IMR-90 (cell line): ENCODE data around the gene ABCF3.

Experiments used
- BHLHE40 ChIP-seq: fragments of 150-350 bp; IDR thresholded peaks from 2 replicates; pipeline ENCODE4 v1.6.1; 2016; ENCODE audit warnings: mild to moderate bottlenecking, low read depth, low read length
- CEBPB ChIP-seq: IDR thresholded peaks from 2 replicates; pipeline ENCODE4 v1.6.1; 2012; ENCODE audit warnings: low read depth, low read length, improper control_type of control experiment
- FOS ChIP-seq: fragments of 150-350 bp; IDR thresholded peaks from 2 replicates; pipeline ENCODE4 v1.6.1; 2016; ENCODE audit warnings: low read depth, low read length
- MAFK ChIP-seq: IDR thresholded peaks from 2 replicates; pipeline ENCODE4 v1.6.1; 2012; ENCODE audit warnings: low read depth, low read length, improper control_type of control experiment
- MXI1 ChIP-seq: IDR thresholded peaks from 2 replicates; pipeline ENCODE4 v1.6.1; 2012; ENCODE audit warnings: low read depth, mild to moderate bottlenecking, low read length, moderate library complexity, borderline replicate concordance
- POLR2A ChIP-seq: IDR thresholded peaks from 2 replicates; pipeline ENCODE4 v1.6.1; 2012; ENCODE audit warnings: mild to moderate bottlenecking, low read depth, low read length
- RAD21 ChIP-seq: IDR thresholded peaks from 2 replicates; pipeline ENCODE4 v1.6.1; 2012; ENCODE audit warnings: low read length, improper control_type of control experiment
- RCOR1 ChIP-seq: IDR thresholded peaks from 2 replicates; pipeline ENCODE4 v1.6.1; 2012; ENCODE audit warnings: mild to moderate bottlenecking, low read length, improper control_type of control experiment; ENCODE audit not compliant: insufficient replicate concordance
- RFX5 ChIP-seq: IDR thresholded peaks from 2 replicates; pipeline ENCODE4 v1.8.0; 2012; ENCODE audit warnings: low read depth, mild to moderate bottlenecking, low read length, moderate library complexity
- SMC3 ChIP-seq: fragments of 150-350 bp; IDR thresholded peaks from 2 replicates; pipeline ENCODE4 v1.6.1; 2016; ENCODE audit warnings: low read depth, mild to moderate bottlenecking, antibody characterized with exemption, low read length, moderate library complexity
- TF ChIP-seq, protein P1 (sequence below): conservative IDR thresholded peaks from 2 replicates; pipeline ENCODE4 v1.5.1; 2012; ENCODE audit warnings: mild to moderate bottlenecking, low read depth, low read length, improper control_type of control experiment
- TF ChIP-seq, protein P2 (sequence below): fragments of 150-350 bp; IDR thresholded peaks from 2 replicates; pipeline ENCODE4 v1.6.1; 2017; ENCODE audit warnings: mild to moderate bottlenecking, antibody characterized with exemption, low read length, low read depth
- TF ChIP-seq, protein P3 (sequence below): fragments of 150-350 bp; IDR thresholded peaks from 2 replicates; pipeline ENCODE4 v1.6.1; 2016; ENCODE audit warnings: low read depth, mild to moderate bottlenecking, low read length, moderate library complexity, borderline replicate concordance

DNA sequence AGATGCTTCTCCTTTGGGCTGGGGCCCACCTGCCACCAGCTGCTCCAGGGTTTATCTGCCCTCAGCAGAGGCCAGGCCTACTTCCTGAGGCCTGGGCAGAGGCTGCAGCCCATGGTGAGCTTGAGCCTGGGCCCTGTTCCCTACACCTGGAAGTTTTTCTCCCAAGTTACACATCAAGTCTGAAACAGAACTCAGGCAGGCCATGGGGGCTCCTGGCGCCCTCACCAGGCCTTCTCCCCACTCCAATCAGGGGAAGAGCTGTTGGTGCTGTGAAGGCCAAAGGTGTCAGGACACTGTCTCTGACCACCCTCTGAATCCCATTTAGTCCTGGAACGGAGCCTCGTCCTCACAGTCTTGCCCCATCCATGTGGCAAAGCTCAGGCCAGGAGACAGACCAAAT is 50.6 kb downstream of the ABCF3 start:
- TF ChIP-seq SMC3: no peak
- TF ChIP-seq, protein P1, sequence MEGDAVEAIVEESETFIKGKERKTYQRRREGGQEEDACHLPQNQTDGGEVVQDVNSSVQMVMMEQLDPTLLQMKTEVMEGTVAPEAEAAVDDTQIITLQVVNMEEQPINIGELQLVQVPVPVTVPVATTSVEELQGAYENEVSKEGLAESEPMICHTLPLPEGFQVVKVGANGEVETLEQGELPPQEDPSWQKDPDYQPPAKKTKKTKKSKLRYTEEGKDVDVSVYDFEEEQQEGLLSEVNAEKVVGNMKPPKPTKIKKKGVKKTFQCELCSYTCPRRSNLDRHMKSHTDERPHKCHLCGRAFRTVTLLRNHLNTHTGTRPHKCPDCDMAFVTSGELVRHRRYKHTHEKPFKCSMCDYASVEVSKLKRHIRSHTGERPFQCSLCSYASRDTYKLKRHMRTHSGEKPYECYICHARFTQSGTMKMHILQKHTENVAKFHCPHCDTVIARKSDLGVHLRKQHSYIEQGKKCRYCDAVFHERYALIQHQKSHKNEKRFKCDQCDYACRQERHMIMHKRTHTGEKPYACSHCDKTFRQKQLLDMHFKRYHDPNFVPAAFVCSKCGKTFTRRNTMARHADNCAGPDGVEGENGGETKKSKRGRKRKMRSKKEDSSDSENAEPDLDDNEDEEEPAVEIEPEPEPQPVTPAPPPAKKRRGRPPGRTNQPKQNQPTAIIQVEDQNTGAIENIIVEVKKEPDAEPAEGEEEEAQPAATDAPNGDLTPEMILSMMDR: no peak
- TF ChIP-seq POLR2A: no peak
- no peak for TF ChIP-seq RAD21
- TF ChIP-seq RCOR1: no peak
- TF ChIP-seq BHLHE40: no peak
- TF ChIP-seq FOS: no peak
- TF ChIP-seq RFX5: no peak
- TF ChIP-seq, protein P2, sequence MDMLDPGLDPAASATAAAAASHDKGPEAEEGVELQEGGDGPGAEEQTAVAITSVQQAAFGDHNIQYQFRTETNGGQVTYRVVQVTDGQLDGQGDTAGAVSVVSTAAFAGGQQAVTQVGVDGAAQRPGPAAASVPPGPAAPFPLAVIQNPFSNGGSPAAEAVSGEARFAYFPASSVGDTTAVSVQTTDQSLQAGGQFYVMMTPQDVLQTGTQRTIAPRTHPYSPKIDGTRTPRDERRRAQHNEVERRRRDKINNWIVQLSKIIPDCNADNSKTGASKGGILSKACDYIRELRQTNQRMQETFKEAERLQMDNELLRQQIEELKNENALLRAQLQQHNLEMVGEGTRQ: no peak
- no peak for TF ChIP-seq CEBPB
- TF ChIP-seq MXI1: no peak
- TF ChIP-seq MAFK: no peak
- TF ChIP-seq, protein P3, sequence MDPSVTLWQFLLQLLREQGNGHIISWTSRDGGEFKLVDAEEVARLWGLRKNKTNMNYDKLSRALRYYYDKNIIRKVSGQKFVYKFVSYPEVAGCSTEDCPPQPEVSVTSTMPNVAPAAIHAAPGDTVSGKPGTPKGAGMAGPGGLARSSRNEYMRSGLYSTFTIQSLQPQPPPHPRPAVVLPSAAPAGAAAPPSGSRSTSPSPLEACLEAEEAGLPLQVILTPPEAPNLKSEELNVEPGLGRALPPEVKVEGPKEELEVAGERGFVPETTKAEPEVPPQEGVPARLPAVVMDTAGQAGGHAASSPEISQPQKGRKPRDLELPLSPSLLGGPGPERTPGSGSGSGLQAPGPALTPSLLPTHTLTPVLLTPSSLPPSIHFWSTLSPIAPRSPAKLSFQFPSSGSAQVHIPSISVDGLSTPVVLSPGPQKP: no peak
